GM19351 (cell line): Measurements from ENCODE around the gene CPNE2.
"Not testable (repeated sequence)": the region's sequence is repeated elsewhere in the genome, so short reads cannot be mapped to it uniquely, and the experiment has no call there.

Experiments used
- ATAC-seq: cut with Tn5 transposase; IDR thresholded peaks from one replicate; pipeline ENCODE4 v1.9.1; 2021; ENCODE audit warnings: mild to moderate bottlenecking, moderate library complexity; ENCODE audit not compliant: unreplicated experiment

The CPNE2 gene

DNA sequence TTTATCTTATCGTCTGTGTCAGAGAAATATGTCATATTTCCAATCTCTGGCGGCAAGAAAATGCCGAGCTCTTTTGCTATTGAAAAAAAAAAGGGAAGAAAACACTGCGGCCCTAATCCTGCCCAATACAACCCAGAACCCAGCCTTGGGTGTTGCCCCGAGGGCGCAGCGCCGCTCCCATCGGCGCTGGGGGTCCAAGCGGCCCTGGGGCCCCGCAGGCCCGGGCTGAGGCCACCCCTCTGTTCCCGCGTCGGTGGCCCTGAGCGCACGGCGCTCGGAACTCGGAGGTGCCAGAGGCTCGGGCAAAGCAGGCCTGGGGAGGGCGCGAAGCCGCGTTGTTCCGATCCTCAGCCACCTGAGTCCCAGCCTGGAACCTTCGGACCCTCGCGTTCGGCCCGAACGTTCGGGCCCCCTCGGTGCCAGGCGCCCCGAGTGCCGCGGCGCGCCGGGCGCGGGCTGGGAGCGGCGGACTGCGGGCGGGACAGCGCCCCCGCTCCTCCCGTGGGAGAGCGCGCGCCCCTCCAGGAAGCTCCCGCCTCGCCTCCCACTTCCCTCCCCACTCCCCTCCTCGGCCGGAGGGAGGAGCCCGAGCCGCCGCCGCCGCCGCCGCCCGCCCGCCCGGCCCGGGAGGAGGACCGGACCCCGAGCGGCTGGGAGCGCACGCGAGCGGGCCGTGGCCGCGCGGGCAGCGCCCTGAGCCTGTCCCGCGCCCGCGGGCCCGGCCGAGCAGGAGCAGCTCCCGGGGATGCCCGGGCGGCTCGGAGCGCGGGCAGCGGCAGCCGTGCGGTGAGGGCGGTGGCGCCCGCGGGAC, at the start of gene CPNE2:
Gene CPNE2 (plus strand): TSS at position 609 of the 811 bp plus-strand sequence. CDS start 18,160 bp downstream, outside the sequence.
- ATAC-seq, result peak; percentile 58

DNA sequence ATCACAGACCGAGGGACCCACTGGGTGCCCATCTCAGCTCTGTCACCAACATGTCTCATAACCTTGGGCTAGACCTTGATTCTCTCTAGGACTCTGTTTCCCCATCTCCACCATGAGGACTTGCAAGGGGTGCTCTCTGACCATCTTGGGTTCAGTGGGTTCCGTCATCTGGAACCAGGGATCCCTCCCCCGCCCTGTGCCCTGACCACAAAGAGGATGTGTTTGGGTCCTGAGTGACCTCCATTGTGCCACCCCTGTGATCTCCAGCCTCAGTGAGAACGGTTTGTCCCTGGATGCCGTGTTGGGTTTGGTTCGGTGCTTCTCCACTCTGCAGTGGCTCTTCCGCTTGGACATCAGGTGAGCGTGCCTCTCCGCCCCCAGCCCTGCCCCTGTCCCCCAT, 49.1 kb upstream of the CPNE2 start:
- no peak for ATAC-seq

DNA sequence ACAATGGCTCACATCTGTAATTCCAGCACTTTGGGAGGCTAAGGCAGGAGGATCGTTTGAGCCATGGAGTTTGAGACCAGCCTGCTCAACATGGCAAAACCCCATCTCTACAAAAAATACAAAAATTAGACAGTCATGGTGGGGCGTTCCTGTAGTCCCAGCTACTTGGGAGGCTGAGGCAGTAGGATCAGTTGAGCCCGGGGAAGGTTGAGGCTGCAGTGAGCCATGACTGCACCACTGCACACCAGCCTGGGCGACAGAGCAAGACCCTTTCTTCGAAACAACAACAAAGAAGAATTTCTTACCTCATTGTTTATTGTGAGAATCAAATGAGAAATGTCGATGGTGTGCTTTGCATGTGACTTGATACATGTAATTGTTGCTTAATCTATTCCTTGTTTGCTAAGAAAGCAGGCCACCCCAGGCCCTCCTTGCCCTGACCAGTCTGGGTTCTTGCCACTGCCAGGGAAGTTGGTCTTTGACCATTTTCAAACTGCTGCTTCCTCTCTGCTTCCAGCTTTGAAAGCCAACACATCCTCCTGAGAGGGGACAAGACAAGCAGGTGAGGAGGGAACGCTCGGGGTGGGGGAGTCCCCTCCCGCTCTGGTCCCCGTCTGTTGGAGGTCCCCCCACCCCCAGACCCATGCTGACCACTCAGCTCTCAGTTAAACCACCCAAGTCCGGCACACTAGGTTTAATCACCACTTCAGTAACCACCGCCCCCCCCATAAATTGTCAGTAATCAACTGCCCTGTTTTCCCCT, 47.3 kb upstream of the CPNE2 start:
- ATAC-seq, result no peak

- no peak for ATAC-seq
Measured at GRCh38 chr16:57045694-57046381, 46.5 kb upstream of the CPNE2 start.

GRCh38 chr16:57048095-57048494, 44.3 kb upstream of the CPNE2 start:
- ATAC-seq, result no peak

DNA sequence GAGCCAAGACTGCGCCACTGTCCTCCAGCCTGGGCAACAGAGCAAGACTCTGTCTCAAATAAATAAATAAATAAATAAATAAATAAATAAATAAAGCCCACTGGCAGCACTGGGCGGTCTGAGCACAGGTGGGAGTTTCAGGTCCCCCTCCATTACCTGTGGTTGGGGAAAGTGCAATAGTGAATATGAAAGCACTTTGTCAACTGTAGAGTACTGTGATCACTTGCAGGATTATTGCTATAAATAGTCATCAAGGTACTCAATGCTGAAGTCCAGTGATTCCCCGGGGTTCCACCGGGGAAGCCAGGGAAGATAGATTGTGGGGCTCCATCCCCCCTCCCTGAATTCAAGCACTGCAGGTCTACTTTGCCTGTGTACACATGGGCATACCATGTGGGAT, 42.7 kb upstream of the CPNE2 start:
- peak; percentile 74 for ATAC-seq

DNA sequence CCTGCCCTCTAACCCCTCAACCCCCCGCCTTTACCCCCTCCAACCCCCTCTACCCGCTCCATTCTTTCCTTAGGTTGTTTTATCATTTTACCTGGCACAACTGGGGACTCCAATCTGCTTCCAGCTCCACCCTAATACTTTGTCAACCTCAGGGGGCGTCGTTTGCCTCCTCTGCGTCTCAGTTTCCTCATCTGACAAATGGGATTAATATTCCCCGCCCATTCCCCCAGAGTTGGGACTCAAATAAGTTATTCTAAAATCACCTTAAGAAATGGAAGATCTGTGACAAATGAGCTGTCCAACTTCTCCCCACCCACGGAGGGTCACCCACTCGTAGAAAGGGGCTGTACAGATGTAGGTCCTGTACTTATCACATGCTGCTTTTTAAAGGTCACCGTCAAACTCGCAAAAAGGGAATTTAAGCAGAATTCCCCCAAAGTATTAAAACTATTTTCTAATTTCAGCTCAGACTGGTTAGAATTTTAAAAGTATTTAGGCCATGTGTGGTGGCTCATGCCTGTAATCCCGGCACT, 40.6 kb upstream of the CPNE2 start:
- ATAC-seq, result no peak

GRCh38 chr16:57053206-57053605, 39.2 kb upstream of the CPNE2 start:
- no peak for ATAC-seq

DNA sequence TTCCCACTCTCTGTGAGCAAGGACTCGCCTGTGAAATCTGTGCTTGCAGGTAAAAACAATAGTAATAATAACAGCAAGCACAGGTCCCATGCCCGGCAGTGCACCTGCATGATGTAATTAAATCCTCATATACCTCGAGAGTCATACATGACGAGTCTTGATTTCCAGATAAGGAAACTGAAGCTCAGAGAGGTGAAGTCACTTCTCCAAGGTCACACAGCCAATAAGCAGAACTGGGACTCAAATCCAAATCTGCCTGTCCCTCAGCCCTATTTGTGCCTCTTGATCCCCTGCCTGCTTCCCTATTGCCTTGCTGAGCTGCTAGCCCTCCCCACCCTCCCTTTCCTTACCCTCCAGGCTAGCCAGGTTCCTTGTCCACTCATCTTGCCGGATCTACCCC, 38.0 kb upstream of the CPNE2 start:
- no peak for ATAC-seq

DNA sequence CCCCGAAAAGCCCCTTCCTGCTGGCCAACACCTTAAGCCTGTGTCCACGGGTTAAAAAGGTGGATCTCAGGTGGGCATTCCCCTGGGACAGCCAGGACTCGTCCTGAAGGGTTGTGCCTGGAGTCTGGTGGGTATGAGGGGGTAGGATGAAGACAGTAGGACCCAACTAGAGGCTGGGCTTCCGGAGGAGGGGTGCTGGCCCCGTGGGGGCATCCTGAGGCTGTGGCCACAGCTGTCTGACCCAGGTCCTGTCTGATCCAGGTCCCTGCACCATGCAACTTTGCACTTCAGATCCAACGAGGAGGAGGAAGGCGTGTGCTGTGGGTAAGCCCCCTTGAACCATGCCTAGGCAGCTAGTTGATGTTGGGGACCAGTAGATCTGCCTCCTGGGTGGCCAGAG, 37.6 kb upstream of the CPNE2 start:
- ATAC-seq, result no peak

DNA sequence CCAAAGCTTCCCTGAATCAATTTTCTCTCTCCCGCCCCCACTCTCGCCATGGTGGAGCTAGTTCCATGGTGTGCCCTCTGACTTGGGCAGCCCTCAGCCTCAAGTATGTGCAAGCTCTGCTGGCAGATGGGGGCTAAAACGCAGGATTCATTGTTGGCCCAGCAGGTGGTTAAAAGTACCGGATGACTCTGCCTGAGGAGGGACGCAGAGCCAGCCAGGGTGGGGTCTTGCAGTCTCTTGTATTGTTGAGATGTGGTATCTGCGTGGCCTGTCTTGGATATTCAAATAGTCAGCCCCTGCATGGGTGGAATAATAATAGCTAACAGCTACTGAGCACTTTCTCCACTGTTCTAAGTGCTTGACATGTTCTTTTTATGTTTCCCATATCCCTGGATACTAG, 36.7 kb upstream of the CPNE2 start:
- no peak for ATAC-seq

- ATAC-seq, result no peak
Measured at GRCh38 chr16:57058291-57058861, 34.0 kb upstream of the CPNE2 start.

GRCh38 chr16:57060323-57061083, 31.9 kb upstream of the CPNE2 start:
- ATAC-seq, result no peak

GRCh38 chr16:57061084-57061905, 31.1 kb upstream of the CPNE2 start:
- ATAC-seq, result no peak

DNA sequence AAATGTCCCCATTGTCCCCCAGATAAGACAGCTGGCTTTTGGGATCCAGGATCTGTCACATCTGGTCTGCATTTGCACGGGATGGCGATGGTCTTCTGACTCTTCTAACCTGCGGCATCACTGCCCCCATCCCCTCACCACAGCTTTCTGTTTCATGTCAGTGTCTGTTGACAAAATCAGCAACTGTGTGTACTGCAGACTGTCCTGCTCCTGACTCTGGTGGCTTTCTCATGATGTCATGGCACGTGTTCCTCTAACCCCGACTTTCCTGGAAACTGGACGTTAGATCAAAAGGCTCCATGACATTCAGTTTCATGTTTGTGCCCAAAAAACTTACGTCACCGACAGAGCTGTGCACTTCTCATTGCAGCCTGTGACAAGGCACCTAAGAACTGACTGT, 30.1 kb upstream of the CPNE2 start:
- no peak for ATAC-seq

GRCh38 chr16:57063189-57063588, 29.2 kb upstream of the CPNE2 start:
- not testable (repeated sequence) for ATAC-seq

DNA sequence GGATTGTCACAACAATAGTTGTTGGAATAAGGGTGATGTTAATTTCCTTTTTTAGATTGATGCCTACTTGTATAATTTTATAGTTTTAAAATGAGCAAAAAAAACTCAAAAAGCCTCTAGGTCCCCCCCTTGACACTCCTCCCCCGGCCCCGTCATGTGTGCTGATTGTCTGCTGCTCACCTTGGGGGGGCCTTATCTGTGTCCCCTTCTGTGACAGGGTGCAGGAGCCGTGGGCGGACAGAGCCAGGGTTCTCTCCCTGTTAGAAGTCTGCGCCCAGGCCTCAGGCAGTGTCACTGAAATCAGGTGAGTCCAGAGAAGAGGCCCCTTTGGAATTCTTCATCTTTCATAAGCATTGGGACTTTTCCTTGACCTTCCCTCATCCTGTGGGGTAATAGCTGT, 27.4 kb upstream of the CPNE2 start:
- ATAC-seq, result no peak

- ATAC-seq, result peak; percentile 55
Measured at GRCh38 chr16:57066625-57067024, 25.8 kb upstream of the CPNE2 start.

- no peak for ATAC-seq
Measured at GRCh38 chr16:57067347-57067746, 25.0 kb upstream of the CPNE2 start.
